Right lobe of liver (tissue), 6 donors: ENCODE data around the gene PRKAG3. TPM values are rescaled to one million over a fixed set of nuclear protein-coding genes. Genes with fewer than 3 reads are reported as not detected.
A peak's percentile ranks its signal among the peaks of the same experiment; 100 is the strongest.

Experiments used
- ATAC-seq, 4 donors: fragments of 200-7000 bp; cut with Tn5 transposase; one replicate each; pipeline ENCODE4 v1.9.1; 2020; ENCODE audit warnings: mild to moderate bottlenecking in 4 of 4, moderate library complexity in 4 of 4
- DNase-seq, 3 donors: peaks; one replicate each; pipeline ENCODE4 v3.0.0-alpha.2; 2020
- H3K27ac ChIP-seq, 3 donors: fragments of 200-600 bp; one replicate each; pipeline ENCODE4 v1.8.0; 2022
- H3K27me3 ChIP-seq, 2 donors: fragments of 200-600 bp; one replicate each; pipeline ENCODE4 v1.8.0; 2022
- H3K36me3 ChIP-seq, 4 donors: fragments of 200-600 bp; sonication (generic) in 1 of 4; one replicate each; pipeline versions ENCODE4 v1.5.1 to v1.8.0; 2017 to 2022; ENCODE audit warnings: control low read depth in 1 of 4
- H3K4me1 ChIP-seq, 4 donors: fragments of 200-600 bp; sonication (generic) in 1 of 4; one replicate each; pipeline versions ENCODE4 v1.5.1 to v1.8.0; 2017 to 2022; ENCODE audit warnings: control low read depth in 1 of 4
- H3K4me3 ChIP-seq, 3 donors: fragments of 200-600 bp; one replicate each; pipeline ENCODE4 v1.8.0; 2022
- H3K9me3 ChIP-seq, 4 donors: fragments of 200-600 bp; sonication (generic) in 1 of 4; one replicate each; pipeline versions ENCODE4 v1.5.1 to v1.8.0; 2017 to 2022; ENCODE audit warnings: control low read depth in 1 of 4
- POLR2A ChIP-seq: fragments of 450-650 bp; IDR thresholded peaks from one replicate; pipeline ENCODE4 v1.6.1; 2017; ENCODE audit warnings: antibody characterized with exemption, mild to moderate bottlenecking
- WGBS: methylation state at CpG from one replicate; pipeline ENCODE4 v1.1.6; 2018; ENCODE audit warnings: low coverage, low lambda C conversion rate; ENCODE audit not compliant: insufficient coverage; ENCODE audit errors: missing lambda C conversion rate; 5-methylcytosine and 5-hydroxymethylcytosine counted together
- intact Hi-C, 2 donors: fragments of 100-400 bp; cut with DNase I; formaldehyde crosslinking; loops; one replicate each; pipeline versions ENCODE4 v1.11.2 to v1.14.1; 2022
- total RNA-seq, 6 experiments: library from RNA; depleted of rRNA in 2 of 6; stranded (reverse); fragments of >200 nt in 2 of 6; fragmentation: NEBNext Ultra II Directional in 3 of 6; extraction: Animal tissue kit (Norgen Biotek cat#: 25700) in 3 of 6; gene quantifications; one replicate each; pipeline versions ENCODE4 v1.1.0 to v1.2.4, GENCODE V29; 2016 to 2023
- TF ChIP-seq, protein P1 (sequence below), 4 donors: fragments of 200-600 bp in 3 of 4; fragments of 450-650 bp in 1 of 4; IDR thresholded peaks; one replicate each; pipeline versions ENCODE4 v1.5.1 to v1.8.0; 2016 to 2022; ENCODE audit warnings: antibody characterized with exemption in 4 of 4, mild to moderate bottlenecking in 2 of 4
- donor health status: DM: no; HTN: yes; CAD: no.
- donor health status: DM: no; HTN: no; CAD: no.
- donor health status: DM: no; HTN: no; CAD: no.
- donor health status: DM: no; HTN: yes; CAD: no.
- donor health status: DM: no; HTN: yes; CAD: no.

Gene PRKAG3
- total RNA-seq, 6 experiments from 2014 or later = not detected

DNA sequence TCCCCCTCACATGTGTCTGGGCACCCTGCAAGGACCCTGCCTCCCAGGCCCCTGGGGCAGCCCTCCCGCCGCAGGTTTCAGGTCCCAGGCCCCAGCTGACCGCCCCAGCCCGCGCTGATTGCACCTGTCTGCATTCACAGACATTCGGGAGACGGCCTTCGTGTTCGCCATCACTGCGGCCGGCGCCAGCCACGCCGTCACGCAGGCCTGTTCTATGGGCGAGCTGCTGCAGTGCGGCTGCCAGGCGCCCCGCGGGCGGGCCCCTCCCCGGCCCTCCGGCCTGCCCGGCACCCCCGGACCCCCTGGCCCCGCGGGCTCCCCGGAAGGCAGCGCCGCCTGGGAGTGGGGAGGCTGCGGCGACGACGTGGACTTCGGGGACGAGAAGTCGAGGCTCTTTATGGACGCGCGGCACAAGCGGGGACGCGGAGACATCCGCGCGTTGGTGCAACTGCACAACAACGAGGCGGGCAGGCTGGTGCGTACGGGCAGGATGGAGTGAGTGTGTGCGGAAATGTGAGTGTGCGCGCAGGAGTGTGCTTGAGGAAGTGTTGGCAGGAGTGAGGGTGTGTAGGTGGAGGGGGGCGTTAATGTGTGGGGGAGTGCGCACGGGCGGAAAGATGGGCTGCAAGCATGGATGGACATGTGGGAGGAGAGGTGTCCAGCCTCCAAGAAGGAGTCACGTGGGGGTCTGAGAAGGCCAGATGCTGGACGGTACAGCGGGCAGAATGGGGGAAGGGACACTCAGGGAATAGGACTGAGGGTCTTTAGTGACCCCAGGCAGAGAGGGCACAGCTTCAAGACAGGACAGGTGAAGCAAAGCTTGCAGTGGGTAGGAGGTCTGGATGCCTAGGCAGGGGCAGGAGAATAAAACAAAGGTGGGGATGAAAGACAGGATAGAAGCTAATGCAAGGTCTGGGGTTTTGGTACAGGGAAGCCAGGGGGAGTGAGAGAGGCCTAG, 40.0 kb upstream of the PRKAG3 start:
- 10% methylated on average over 37 of the region's 60 CpGs for WGBS
- Histone ChIP-seq H3K4me3 (no peak overlapping the region), H3K27me3 (peaks cover 0 to 18% of the 10 kb centered on the region in 2 donors), H3K4me1 (peaks cover 0 to 7% (median 0%) of the 10 kb centered on the region in 4 donors), H3K9me3 (no peaks in the 10 kb centered on the region), H3K27ac (no peak overlapping the region), H3K36me3 (no peaks in the 10 kb centered on the region)
- intact Hi-C loops = no loop called here
- no peak for TF ChIP-seq POLR2A
- TF ChIP-seq, protein P1, sequence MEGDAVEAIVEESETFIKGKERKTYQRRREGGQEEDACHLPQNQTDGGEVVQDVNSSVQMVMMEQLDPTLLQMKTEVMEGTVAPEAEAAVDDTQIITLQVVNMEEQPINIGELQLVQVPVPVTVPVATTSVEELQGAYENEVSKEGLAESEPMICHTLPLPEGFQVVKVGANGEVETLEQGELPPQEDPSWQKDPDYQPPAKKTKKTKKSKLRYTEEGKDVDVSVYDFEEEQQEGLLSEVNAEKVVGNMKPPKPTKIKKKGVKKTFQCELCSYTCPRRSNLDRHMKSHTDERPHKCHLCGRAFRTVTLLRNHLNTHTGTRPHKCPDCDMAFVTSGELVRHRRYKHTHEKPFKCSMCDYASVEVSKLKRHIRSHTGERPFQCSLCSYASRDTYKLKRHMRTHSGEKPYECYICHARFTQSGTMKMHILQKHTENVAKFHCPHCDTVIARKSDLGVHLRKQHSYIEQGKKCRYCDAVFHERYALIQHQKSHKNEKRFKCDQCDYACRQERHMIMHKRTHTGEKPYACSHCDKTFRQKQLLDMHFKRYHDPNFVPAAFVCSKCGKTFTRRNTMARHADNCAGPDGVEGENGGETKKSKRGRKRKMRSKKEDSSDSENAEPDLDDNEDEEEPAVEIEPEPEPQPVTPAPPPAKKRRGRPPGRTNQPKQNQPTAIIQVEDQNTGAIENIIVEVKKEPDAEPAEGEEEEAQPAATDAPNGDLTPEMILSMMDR (IDR thresholded peaks at IDR 0.05) = no peak
- DNase-seq (no peak), ATAC-seq (no peak)

DNA sequence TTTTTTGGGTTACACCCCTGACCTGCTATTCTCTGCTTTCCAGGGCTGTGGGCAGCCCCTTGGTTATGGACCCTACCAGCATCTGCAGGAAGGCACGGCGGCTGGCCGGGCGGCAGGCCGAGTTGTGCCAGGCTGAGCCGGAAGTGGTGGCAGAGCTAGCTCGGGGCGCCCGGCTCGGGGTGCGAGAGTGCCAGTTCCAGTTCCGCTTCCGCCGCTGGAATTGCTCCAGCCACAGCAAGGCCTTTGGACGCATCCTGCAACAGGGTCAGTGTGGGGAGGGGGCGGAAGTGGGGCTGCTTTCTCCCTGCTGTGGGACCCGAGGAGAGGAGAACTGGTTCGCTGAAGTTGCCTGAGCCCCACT, 39.4 kb upstream of the PRKAG3 start:
- Histone ChIP-seq H3K4me1 (peaks cover 0 to 7% (median 0%) of the 10 kb centered on the region in 4 donors), H3K4me3 (no peak overlapping the region), H3K27ac (no peak overlapping the region), H3K27me3 (peaks cover 0 to 18% of the 10 kb centered on the region in 2 donors), H3K36me3 (no peaks in the 10 kb centered on the region), H3K9me3 (no peaks in the 10 kb centered on the region)
- DNase-seq = no peak
- WGBS = 6% methylated on average over 13 of the region's 18 CpGs
- TF ChIP-seq, protein P1 (IDR thresholded peaks at IDR 0.05) = no peak
- no peak for TF ChIP-seq POLR2A
- intact Hi-C loops = no loop called here
- no peak for ATAC-seq

DNA sequence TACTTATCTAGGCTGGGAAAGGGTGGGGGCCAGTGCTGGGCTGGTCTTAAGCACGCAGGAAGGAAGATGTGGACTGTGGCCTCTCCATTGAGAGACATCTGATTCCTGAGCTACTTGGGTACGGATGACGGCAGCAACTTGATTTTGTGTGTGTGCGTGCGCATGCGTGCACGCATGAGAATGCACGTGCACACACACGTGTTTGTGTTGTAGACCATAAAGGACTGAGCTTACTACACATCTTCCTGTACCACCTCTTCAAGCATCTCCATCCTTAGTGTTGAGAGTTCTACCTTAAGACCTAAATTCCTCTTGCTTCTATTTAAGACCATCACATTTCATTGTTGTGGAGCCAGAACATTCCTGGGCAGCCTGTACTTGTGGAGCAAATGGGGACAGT, 37.5 kb upstream of the PRKAG3 start:
- Histone ChIP-seq H3K27me3 (peaks cover 0 to 18% of the 10 kb centered on the region in 2 donors), H3K4me3 (no peak overlapping the region), H3K27ac (no peak overlapping the region), H3K36me3 (no peaks in the 10 kb centered on the region), H3K4me1 (peaks cover 0 to 7% (median 0%) of the 10 kb centered on the region in 4 donors), H3K9me3 (no peaks in the 10 kb centered on the region)
- DNase-seq = no peak
- intact Hi-C loops = no loop called here
- WGBS = no CpG with 5 or more reads among the region's 9 CpGs
- TF ChIP-seq, protein P1 (IDR thresholded peaks at IDR 0.05) = no peak
- TF ChIP-seq POLR2A = no peak
- ATAC-seq = no peak

DNA sequence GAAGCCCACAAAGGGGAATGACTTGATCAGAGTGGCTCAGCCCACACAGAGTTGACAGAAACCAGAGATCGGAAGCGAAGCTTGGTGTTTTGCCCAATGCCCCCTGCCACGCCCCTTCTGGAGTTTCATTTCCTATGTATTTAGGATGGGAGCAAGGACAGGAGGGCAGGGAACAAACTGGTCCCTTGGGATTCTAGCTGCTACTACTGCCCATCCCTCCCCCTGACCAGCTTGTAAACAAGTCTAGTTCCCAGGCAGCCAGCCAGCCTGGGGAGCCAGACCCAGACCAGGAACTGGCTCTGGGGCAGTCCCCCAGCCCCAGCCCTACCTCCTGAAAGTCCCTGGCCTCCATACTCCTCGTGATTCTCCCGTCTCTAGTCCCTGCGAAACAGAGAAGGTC, 36.3 kb upstream of the PRKAG3 start:
- H3K27me3 ChIP-seq = peaks cover 0 to 18% of the 10 kb centered on the region in 2 donors
- peak in 1 of 4 donors; percentile 15 for ATAC-seq
- TF ChIP-seq, protein P1 (IDR thresholded peaks at IDR 0.05) = no peak
- no peak for TF ChIP-seq POLR2A
- intact Hi-C loops = no loop called here
- H3K4me1 ChIP-seq = peaks cover 0 to 7% (median 0%) of the 10 kb centered on the region in 4 donors
- H3K36me3 ChIP-seq = no peaks in the 10 kb centered on the region
- 29% methylated on average over 6 of the region's 6 CpGs for WGBS
- no peak overlapping the region for H3K4me3 ChIP-seq
- no peaks in the 10 kb centered on the region for H3K9me3 ChIP-seq
- no peak for DNase-seq
- no peak overlapping the region for H3K27ac ChIP-seq
